ENCODE data around the gene GPR25. TPM values are rescaled to one million over a fixed set of nuclear protein-coding genes. Genes with fewer than 3 reads are reported as not detected.
A peak's percentile ranks its signal among the peaks of the same experiment; 100 is the strongest.

GPR25 gene
- total RNA-seq, 2 experiments from 2014 or later = not detected

DNA sequence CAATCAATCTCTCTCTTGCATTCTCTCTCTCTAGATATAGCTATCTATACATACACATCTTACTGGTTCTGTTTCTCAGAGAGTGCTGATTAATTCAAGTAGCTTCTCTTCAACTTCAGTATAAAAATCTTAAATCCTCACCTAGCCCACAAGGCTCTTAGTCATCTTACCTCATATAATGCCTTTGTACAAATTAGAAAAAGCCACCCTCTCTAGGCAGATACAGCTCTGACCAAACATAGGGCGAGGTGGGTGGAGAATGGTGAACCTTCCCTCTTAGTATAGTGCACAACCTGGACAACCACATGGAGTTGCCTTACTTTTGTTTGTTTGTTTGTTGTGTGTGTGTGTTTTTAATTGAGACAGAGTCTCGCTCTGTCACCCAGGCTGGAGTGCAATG, 16.8 kb downstream of the GPR25 start:
- Mint-ChIP-seq H3K36me3 (no peaks in the 10 kb centered on the region), H3K27ac (peak overlapping the region; percentile 39), H3K4me3 (peak overlapping the region; percentile 13), H3K9me3 (no peaks in the 10 kb centered on the region), H3K27me3 (peaks cover 32% of the 10 kb centered on the region), H3K4me1 (ENCODE audit: low read depth) (peaks cover 57% of the 10 kb centered on the region)
- peak; percentile 67 for DNase-seq
- ChIA-PET POLR2A (interaction anchor here (0.6 to 2.5 kb wide), 8 partner anchors 9 to 264 kb away, joined by 3 to 18 read pairs (median 10); no protein-coding TSS in a partner anchor), CTCF (interaction anchor here (0.9 to 3.8 kb wide), 8 partner anchors 10 to 225 kb away, joined by 3 to 18 read pairs (median 6); no protein-coding TSS in a partner anchor)
- intact Hi-C loops (cut with micrococcal nuclease) = loop anchor here (1.0 to 5.0 kb wide), 8 partner anchors 16 to 265 kb away; partner anchors contain the start of gene KIF21B

DNA sequence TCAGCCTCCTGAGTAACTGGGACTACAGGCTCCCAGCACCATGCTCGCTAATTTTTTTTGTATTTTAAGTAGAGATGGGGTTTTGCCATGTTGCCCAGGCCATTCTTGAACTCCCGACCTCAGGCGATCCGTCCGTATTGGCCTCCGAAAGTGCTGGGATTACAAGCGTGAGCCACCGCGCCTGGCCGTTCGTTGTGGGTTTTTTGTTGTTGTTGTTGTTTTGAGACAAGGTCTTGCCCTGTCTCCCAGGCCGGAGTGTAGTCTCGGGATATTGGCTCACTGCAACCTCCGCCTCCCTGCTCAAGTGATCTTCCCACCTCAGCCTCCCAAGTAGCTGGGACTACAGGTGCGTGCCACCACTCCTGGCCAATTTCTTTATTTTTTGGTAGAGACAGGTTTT, 17.2 kb downstream of the GPR25 start:
- intact Hi-C loops (cut with micrococcal nuclease) = no loop called here
- Mint-ChIP-seq H3K4me3 (no peak overlapping the region), H3K36me3 (no peaks in the 10 kb centered on the region)

DNA sequence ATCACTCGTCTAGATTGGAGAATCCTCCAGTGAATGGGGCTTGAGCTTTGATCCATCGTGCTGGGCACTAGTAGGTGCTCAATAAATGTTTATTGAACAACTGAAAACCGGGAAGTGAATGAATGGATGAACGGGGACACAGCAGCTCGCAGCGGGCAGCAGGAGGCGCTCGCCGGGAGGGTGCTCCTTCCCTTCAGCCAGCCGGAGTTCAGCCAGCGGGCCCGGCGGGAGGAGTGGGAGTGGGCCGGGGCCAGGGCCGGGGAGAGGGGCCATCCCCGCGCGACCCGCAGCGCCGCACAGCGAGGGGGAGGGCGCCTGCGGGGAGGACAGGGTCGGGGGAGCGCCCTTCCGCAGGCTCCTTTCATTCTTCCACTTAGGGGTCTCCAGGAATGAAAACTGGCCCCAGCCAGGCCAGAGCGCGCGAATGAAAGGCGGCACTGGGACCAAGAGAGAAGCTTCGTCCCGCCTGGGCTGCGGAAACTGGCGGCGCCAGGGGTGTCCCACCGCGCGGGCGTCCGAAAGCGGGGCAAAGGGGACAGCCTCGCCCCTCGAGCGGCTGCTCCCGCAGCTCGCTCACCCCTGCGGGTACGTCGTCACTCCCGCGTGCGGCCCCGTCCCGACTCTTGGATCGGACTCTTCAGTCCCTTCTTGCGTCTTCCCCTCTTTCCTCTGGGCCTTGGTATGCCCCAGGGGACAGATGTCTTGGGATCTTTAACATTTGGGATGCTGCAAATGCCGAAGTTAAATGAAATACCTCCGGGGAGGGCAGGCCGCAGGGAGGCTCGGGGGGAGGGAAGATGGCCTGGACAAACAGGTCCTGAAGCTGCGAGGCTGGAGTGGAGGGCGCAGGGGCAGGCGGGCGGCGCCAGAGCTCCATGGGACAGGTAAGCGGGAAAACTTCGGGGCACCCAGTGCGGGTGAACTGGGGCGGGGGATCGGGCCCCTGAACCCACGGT, 18.3 kb downstream of the GPR25 start:
- DNase-seq = no peak
- Mint-ChIP-seq H3K4me1 (ENCODE audit: low read depth) (peaks cover 52% of the 10 kb centered on the region), H3K36me3 (no peaks in the 10 kb centered on the region), H3K27me3 (peaks cover 32% of the 10 kb centered on the region), H3K4me3 (peak overlapping the region; percentile 27), H3K27ac (peak overlapping the region; percentile 29), H3K9me3 (no peaks in the 10 kb centered on the region)
- ChIA-PET POLR2A (interaction anchor here (0.6 to 1.4 kb wide), 5 partner anchors 11 to 1823 kb away, joined by 3 to 8 read pairs (median 5); no protein-coding TSS in a partner anchor), CTCF (interaction anchor here (0.6 to 3.8 kb wide), 4 partner anchors 11 to 191 kb away, joined by 3 to 18 read pairs (median 4); no protein-coding TSS in a partner anchor)
- intact Hi-C loops (cut with micrococcal nuclease) = no loop called here

More for the DNA sequence above, 17.2 kb downstream of the GPR25 start:
- Mint-ChIP-seq H3K27me3 (peaks cover 32% of the 10 kb centered on the region), H3K27ac (no peak overlapping the region), H3K9me3 (no peaks in the 10 kb centered on the region), H3K4me1 (ENCODE audit: low read depth) (peaks cover 57% of the 10 kb centered on the region)
- POLR2A ChIA-PET = interaction anchor here (0.6 to 2.5 kb wide), 10 partner anchors 10 to 265 kb away, joined by 3 to 18 read pairs (median 9); no protein-coding TSS in a partner anchor
- CTCF ChIA-PET = interaction anchor here (0.6 to 3.8 kb wide), 6 partner anchors 12 to 225 kb away, joined by 3 to 18 read pairs (median 8); no protein-coding TSS in a partner anchor
- no peak for DNase-seq

DNA sequence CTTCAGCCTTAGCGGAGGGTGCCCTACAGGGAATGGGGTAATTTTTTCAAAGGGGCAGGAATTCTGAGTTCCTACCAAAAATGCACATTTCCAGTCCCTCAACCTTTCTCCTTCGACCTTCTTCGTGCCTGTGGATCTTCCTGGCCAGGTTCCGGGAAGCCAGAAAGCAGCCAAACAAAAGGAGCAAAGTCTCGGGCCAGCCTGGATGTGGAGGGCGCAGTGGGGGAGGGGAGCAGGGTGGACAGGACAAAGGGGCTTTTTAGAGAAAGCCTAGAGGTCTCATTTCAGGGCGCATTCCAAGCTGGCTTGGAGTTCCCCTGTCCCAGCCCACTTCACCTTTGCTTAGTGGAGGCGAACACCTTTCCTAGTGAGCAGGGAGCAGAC, 19.0 kb downstream of the GPR25 start:
- DNase-seq = no peak
- POLR2A ChIA-PET = interaction anchor here (0.9 kb wide), 1 partner anchor 12 kb away, joined by 5 read pairs; no protein-coding TSS in a partner anchor
- Mint-ChIP-seq H3K9me3 (no peaks in the 10 kb centered on the region), H3K4me3 (no peak overlapping the region), H3K36me3 (no peaks in the 10 kb centered on the region), H3K27ac (no peak overlapping the region), H3K4me1 (ENCODE audit: low read depth) (peaks cover 50% of the 10 kb centered on the region), H3K27me3 (peaks cover 32% of the 10 kb centered on the region)
- CTCF ChIA-PET = interaction anchor here (1.4 kb wide), 1 partner anchor 14 kb away, joined by 4 read pairs; no protein-coding TSS in a partner anchor
- intact Hi-C loops (cut with micrococcal nuclease) = no loop called here

DNA sequence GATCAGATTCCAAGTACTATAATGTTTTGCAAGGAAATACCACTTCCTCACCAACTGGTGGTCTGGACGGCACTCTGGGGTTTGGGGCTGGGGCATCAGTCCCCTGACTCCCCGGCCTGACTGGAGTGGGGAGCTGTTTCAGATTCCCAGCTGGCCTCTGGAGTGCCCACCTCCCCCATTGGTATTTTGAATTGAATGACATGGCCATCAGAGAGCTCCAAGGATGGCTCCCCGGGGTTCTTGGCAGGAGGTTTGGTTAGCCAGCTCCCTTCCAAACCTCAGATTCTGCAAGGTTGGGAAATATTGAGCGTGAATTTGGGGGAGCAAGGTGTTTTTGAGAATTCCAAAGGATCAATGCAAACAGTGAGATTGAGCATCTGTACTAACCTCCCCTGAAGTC, 19.8 kb downstream of the GPR25 start:
- ChIA-PET POLR2A (no interaction called here), CTCF (no interaction called here)
- Mint-ChIP-seq H3K4me3 (no peak overlapping the region), H3K36me3 (no peaks in the 10 kb centered on the region), H3K4me1 (ENCODE audit: low read depth) (peaks cover 43% of the 10 kb centered on the region), H3K27me3 (peaks cover 35% of the 10 kb centered on the region), H3K27ac (no peak overlapping the region), H3K9me3 (no peaks in the 10 kb centered on the region)
- intact Hi-C loops (cut with micrococcal nuclease) = no loop called here
- no peak for DNase-seq

DNA sequence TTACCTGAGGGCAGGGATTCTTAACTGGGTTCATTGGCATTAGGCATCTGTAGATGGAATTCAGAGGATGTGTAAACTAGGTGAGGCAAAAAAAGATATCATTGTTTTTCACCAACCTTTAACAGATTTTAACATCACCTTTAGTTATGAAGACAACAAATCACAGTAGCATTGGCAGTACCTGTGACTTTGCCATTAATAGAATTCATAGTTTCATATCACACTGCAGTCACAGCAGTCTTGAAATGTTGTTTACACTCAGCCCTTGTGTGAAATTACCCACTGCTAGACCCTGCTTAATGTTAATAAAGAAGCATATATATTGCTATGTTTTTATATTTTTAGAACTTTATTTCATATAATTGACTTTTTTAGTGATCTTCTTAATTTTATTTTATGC, 20.2 kb downstream of the GPR25 start:
- intact Hi-C loops (cut with micrococcal nuclease) = no loop called here
- Mint-ChIP-seq H3K27me3 (peaks cover 38% of the 10 kb centered on the region), H3K4me1 (ENCODE audit: low read depth) (peaks cover 39% of the 10 kb centered on the region), H3K9me3 (no peaks in the 10 kb centered on the region), H3K27ac (no peak overlapping the region), H3K4me3 (no peak overlapping the region), H3K36me3 (no peaks in the 10 kb centered on the region)
- ChIA-PET CTCF (no interaction called here), POLR2A (no interaction called here)
- DNase-seq = no peak

DNA sequence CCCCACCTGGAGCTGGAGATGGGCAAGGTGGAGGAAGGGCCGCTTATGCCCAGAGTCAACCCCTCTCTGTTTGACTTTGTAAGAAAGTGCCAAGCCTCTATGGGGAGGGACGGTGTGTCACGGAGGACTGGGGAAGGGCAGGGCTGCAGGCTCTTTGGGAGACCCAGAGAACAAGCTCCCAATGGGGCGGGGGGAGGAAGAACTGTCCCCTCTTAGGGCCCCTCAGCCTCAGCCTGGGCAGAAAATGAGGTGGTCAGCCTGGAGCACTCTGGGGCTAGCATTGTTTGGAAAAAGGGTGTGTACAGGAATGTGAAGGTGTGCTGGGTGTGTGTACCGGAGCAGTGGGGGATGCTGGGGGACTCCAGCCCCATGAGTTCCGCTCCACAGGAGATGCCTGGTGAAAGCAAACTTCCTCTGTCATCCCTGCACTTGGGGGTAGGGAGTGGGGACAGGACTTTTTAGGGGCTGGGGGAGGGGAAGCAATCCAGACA, 20.7 kb downstream of the GPR25 start:
- ChIA-PET POLR2A (no interaction called here), CTCF (no interaction called here)
- intact Hi-C loops (cut with micrococcal nuclease) = no loop called here
- Mint-ChIP-seq H3K27ac (no peak overlapping the region), H3K4me3 (no peak overlapping the region), H3K4me1 (ENCODE audit: low read depth) (peaks cover 34% of the 10 kb centered on the region), H3K9me3 (no peaks in the 10 kb centered on the region), H3K36me3 (no peaks in the 10 kb centered on the region), H3K27me3 (peaks cover 42% of the 10 kb centered on the region)
- DNase-seq = no peak

DNA sequence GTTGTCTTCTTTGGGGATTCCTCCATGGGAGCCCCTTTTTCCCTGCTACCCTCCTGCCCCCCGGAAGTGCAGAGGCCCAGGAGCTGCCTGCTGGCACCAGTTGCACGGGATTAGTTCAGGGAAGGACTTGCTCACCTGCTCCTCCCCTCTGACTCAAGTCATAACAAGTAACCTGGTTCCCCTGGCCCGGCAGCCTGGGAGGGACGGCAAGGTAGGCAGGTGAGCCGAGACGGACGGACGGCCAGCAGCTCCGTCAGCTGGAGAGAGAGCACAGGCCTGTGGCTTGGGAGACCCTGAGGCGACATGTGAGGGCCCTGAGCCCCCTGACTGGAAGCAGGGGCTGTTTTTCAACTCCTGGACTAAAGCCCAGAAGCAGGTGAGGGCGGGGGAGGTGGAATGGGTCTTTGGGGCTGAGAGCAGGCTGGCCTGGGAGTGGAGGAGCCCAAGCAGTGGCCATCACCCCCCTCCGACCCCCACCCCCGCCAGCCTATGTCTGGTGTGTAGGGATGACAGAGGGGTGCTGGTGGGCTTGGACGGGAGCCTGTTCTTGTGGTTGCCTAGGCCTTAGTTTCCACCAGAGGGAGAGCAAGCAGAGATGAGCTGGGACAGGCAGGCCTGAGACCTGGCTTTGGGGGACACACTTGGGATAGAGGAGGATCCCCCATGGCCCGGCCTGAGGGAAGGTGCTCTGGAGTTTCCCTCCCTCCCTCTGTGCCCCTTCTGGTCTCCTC, 22.1 kb downstream of the GPR25 start, which contains the start of gene INAVA:
INAVA (plus strand) TSS at position 189 of the 731 bp plus-strand sequence. CDS start 3,501 bp downstream, outside the sequence.
- no peak for DNase-seq
- intact Hi-C loops (cut with micrococcal nuclease) = no loop called here
- Mint-ChIP-seq H3K27me3 (peaks cover 47% of the 10 kb centered on the region), H3K36me3 (no peaks in the 10 kb centered on the region), H3K4me1 (ENCODE audit: low read depth) (peaks cover 20% of the 10 kb centered on the region), H3K27ac (no peak within 1 kb of the TSS), H3K9me3 (no peaks in the 10 kb centered on the region), H3K4me3 (no peak within 1 kb of the TSS)
- POLR2A ChIA-PET = no interaction called here
- CTCF ChIA-PET = no interaction called here

DNA sequence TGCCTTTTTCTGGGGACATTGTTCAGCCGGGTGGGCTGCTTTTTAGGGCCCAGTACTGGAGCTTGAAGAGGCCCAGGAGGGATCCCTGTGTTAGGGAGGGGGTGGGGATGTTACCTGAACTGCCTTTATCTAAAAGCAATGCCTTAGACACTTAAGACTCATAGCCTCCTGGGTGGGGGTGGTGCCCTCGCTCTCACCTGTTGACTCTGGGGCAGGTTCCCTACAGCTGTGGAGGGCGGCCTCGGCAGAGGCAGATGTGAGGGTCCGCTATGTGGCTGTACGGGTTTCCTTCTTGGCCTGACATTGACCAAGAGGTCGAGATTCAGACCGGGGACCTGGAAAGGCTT, 22.6 kb downstream of the GPR25 start:
- Mint-ChIP-seq H3K4me1 (ENCODE audit: low read depth) (peaks cover 15% of the 10 kb centered on the region), H3K4me3 (no peak overlapping the region), H3K9me3 (no peaks in the 10 kb centered on the region), H3K36me3 (no peaks in the 10 kb centered on the region), H3K27ac (no peak overlapping the region), H3K27me3 (peaks cover 44% of the 10 kb centered on the region)
- ChIA-PET CTCF (no interaction called here), POLR2A (no interaction called here)
- intact Hi-C loops (cut with micrococcal nuclease) = no loop called here
- DNase-seq = no peak

DNA sequence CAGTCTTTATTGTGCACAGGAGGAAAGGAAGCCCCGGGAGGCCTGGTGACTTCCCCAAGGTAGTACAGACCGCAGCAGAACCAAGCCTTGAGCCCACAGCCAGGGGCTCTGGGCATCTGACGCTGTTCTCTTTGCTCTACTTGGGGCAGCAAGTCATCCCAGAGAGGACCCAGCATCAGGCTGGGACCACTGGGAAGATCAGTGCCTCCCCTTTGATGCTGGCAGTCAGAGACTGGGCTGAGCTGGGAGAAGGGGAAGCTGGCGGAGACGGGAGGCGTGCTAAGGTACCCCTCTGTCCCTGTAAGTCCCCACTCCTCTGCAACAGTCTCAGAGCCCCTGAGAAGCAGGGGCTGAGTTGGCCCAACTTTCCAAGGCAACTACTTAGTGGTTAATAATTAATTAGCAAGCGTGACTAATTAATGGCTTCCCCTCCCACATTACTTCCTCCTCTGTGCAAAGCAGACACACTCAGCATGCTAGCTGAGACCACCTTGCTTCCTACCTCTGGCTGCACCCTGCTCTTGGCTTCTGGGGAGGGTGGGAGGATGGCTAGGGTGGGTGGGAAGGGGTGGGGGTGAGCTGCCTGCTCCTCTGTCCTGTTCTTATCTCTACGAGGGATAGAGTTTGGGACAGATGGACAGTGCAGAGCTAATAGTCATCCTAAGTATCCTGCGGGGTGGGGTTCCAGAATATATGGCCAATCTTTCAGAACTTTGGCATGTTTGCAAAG, 23.2 kb downstream of the GPR25 start:
- no peak for DNase-seq
- Mint-ChIP-seq H3K27ac (no peak overlapping the region), H3K4me1 (ENCODE audit: low read depth) (peaks cover 10% of the 10 kb centered on the region), H3K27me3 (peaks cover 40% of the 10 kb centered on the region), H3K9me3 (no peaks in the 10 kb centered on the region), H3K4me3 (no peak overlapping the region), H3K36me3 (no peaks in the 10 kb centered on the region)
- intact Hi-C loops (cut with micrococcal nuclease) = no loop called here
- POLR2A ChIA-PET = interaction anchor here (1.1 kb wide), 1 partner anchor 8 kb away, joined by 4 read pairs; no protein-coding TSS in a partner anchor
- CTCF ChIA-PET = no interaction called here

DNA sequence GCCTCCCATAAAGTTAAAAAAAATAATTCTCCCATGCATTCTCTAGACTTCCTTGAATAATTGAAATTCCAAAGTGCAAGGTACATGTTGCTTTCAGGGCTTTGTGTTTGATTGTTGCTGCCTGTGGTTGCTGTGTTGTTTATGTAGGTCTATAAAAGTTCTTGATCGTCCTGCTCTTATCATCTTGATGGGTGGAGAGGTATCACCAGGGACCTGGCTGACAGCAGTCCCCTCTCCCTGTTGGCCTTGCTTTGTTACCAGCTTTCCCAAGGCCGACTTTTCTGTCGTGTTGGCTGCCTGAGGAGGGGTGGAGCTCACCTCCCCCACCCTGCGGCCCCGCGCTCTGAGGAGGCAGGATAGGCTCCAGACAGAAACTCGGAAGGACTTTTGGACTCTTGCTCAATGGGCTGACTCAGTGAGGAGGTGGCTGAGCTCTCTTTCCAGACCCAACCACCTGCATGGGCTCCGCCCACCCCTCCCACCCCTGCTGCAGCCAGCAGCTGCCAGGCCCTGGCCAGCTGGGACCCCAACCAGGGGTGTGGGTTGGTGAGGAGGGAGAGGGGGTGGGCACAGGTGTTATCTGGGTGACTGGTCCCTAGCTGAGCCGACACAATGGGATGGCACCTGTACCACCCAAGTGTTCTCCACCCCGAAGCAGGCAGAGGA, 23.9 kb downstream of the GPR25 start:
- ChIA-PET CTCF (no interaction called here), POLR2A (interaction anchor here (1.1 kb wide), 1 partner anchor 8 kb away, joined by 4 read pairs; no protein-coding TSS in a partner anchor)
- Mint-ChIP-seq H3K4me1 (ENCODE audit: low read depth) (peaks cover 6% of the 10 kb centered on the region), H3K4me3 (no peak overlapping the region), H3K27me3 (peaks cover 44% of the 10 kb centered on the region), H3K9me3 (no peaks in the 10 kb centered on the region), H3K27ac (no peak overlapping the region), H3K36me3 (no peaks in the 10 kb centered on the region)
- no peak for DNase-seq
- intact Hi-C loops (cut with micrococcal nuclease) = no loop called here
